Measurements from ENCODE around the gene BTBD16. TPM values are rescaled to one million over a fixed set of nuclear protein-coding genes. Genes with fewer than 3 reads are reported as not detected.

The BTBD16 gene
- total RNA-seq, 1 experiment from 2014 or later, result not detected

DNA sequence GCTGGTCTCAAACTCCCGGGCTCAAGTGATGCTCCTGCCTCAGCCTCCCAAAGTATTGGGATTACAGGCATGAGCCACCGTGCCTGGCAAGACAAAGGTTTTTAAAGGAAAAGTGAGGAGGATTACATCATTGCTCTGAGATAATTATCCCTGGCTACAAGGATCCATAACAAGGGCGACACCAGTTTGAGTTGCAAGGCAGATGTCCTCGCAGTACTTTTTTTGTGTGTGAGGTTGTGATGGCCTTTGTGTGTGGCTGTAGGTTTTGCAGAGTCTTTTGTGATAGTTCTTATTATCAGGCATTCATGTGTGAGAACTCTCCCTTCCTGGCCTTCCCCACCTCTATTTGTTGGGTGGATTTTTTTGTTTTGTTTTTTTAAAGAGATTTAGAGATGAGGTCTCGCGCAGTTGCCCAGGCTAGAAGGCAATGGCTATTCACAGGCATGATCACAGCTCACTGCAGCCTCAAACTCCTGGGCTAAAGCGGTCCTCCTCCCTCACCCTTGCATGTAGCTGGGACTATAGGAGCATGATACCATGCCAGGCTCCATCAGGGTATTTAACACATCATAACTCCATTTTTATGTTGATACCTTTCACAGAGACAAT is 10.0 kb downstream of the BTBD16 start:
- Histone ChIP-seq H2AK5ac (ENCODE audit: insufficient read length, low read length) (no peak overlapping the region), H3K79me2 (ENCODE audit: insufficient read depth, low read length) (no peaks in the 10 kb centered on the region), H2BK20ac (ENCODE audit: low read depth, low read length, poor library complexity, severe bottlenecking) (no peak overlapping the region), H3K4me1 (ENCODE audit: insufficient read depth, low read length) (peaks cover 5% of the 10 kb centered on the region; the same call in 1 of the 2 replicates), H2BK120ac (ENCODE audit: low read depth, low read length, poor library complexity, severe bottlenecking) (no peak overlapping the region), H4K91ac (ENCODE audit: insufficient read length, low read depth, low read length) (no peak overlapping the region), H3K56ac (ENCODE audit: insufficient read length, low read depth, low read length) (no peak overlapping the region), H3K23me2 (ENCODE audit: insufficient read length, low read depth, low read length, poor library complexity, severe bottlenecking) (no peaks in the 10 kb centered on the region), H2AFZ (ENCODE audit: low read length) (no peak overlapping the region), H3K27ac (ENCODE audit: insufficient read length, low read depth, low read length) (no peak overlapping the region), H3K27me3 (ENCODE audit: insufficient read depth, low read length) (no peaks in the 10 kb centered on the region), H4K5ac (ENCODE audit: insufficient read length, low read depth, low read length) (no peak overlapping the region), H2BK12ac (ENCODE audit: insufficient read length, low read depth, low read length) (no peak overlapping the region), H4K20me1 (ENCODE audit: control insufficient read depth, insufficient read depth, insufficient read length) (no peaks in the 10 kb centered on the region), H3K9me3 (ENCODE audit: control insufficient read depth, low read depth, low read length) (no peaks in the 10 kb centered on the region), H3K18ac (ENCODE audit: insufficient read length, low read depth, low read length) (no peak overlapping the region), H2BK5ac (ENCODE audit: insufficient read length, low read length) (no peak overlapping the region), H3K79me1 (ENCODE audit: insufficient read depth, low read depth, low read length, poor library complexity, severe bottlenecking) (no peaks in the 10 kb centered on the region), H3K4ac (ENCODE audit: low read depth, low read length) (no peak overlapping the region), H3K4me2 (ENCODE audit: insufficient read depth, insufficient read length, low read length) (no peak overlapping the region), H2BK15ac (ENCODE audit: low read depth, low read length) (no peak overlapping the region), H3K14ac (ENCODE audit: insufficient read depth, low read length) (no peak overlapping the region), H3K23ac (ENCODE audit: insufficient read length, low read depth, low read length) (no peak overlapping the region), H3K9ac (ENCODE audit: extremely low read depth, insufficient read length, low read length) (no peak overlapping the region), H3T11ph (ENCODE audit: low read length) (no peak overlapping the region), H4K8ac (replicated peaks; ENCODE audit: insufficient read length, low read depth, low read length) (no peak overlapping the region)
- Mint-ChIP-seq H3K4me3 (no peak overlapping the region), H3K27ac (no peak overlapping the region), H3K27me3 (ENCODE audit: low read depth) (peaks cover 1% of the 10 kb centered on the region; the same call in 1 of the 2 replicates), H3K36me3 (ENCODE audit: insufficient read depth in 1 of 3, low read depth in 3 of 3) (no peaks in the 10 kb centered on the region), H3K9me3 (no peaks in the 10 kb centered on the region), H3K4me1 (peaks cover 17 to 26% of the 10 kb centered on the region in 2 experiments)
- TF ChIP-seq, protein P1, sequence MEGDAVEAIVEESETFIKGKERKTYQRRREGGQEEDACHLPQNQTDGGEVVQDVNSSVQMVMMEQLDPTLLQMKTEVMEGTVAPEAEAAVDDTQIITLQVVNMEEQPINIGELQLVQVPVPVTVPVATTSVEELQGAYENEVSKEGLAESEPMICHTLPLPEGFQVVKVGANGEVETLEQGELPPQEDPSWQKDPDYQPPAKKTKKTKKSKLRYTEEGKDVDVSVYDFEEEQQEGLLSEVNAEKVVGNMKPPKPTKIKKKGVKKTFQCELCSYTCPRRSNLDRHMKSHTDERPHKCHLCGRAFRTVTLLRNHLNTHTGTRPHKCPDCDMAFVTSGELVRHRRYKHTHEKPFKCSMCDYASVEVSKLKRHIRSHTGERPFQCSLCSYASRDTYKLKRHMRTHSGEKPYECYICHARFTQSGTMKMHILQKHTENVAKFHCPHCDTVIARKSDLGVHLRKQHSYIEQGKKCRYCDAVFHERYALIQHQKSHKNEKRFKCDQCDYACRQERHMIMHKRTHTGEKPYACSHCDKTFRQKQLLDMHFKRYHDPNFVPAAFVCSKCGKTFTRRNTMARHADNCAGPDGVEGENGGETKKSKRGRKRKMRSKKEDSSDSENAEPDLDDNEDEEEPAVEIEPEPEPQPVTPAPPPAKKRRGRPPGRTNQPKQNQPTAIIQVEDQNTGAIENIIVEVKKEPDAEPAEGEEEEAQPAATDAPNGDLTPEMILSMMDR (conservative IDR thresholded peaks at IDR 0.05), result no peak
- no CpG with 5 or more reads among the region's 7 CpGs for WGBS (ENCODE audit: extremely low coverage, insufficient read length, low lambda C conversion rate)
- peak; percentile 3 for DNase-seq
